NCI-H2196 treated with DMSO at 0.1 percent for 48 hours (cell line): ENCODE data around the gene PNRC2.

Experiments
- DNase-seq: peaks from one replicate; lab custom pipeline; 2025; ENCODE audit not compliant: unreplicated experiment; lab: John Stamatoyannopoulos, UW

The PNRC2 gene

GRCh38 chr1:23959461-23960290 lies at the start of gene PNRC2:
Gene PNRC2 (plus strand): TSS chr1:23959828. CDS start chr1:23961458, 1,630 bp downstream.
- peak; percentile 92 for DNase-seq

GRCh38 chr1:23910144-23910543 lies 49.5 kb upstream of the PNRC2 start:
- no peak for DNase-seq

GRCh38 chr1:23910553-23911246 lies 48.9 kb upstream of the PNRC2 start:
- no peak for DNase-seq

GRCh38 chr1:23911921-23912320 lies 47.7 kb upstream of the PNRC2 start:
- no peak for DNase-seq

GRCh38 chr1:23913212-23913880 lies 46.3 kb upstream of the PNRC2 start, which contains the start of gene CNR2:
Gene CNR2 (minus strand): TSS chr1:23913362. CDS start chr1:23875617, 37,745 bp downstream.
- DNase-seq, result no peak

GRCh38 chr1:23914921-23915320 lies 44.7 kb upstream of the PNRC2 start:
- no peak for DNase-seq

GRCh38 chr1:23915466-23915865 lies 44.2 kb upstream of the PNRC2 start:
- DNase-seq, result no peak

GRCh38 chr1:23916209-23917131 lies 43.2 kb upstream of the PNRC2 start:
- peak; percentile 14 for DNase-seq

GRCh38 chr1:23922321-23922943 lies 37.2 kb upstream of the PNRC2 start:
- no peak for DNase-seq

GRCh38 chr1:23923592-23924499 lies 35.8 kb upstream of the PNRC2 start:
- DNase-seq, result no peak

- no peak for DNase-seq
Observed at GRCh38 chr1:23924601-23925000, 35.0 kb upstream of the PNRC2 start.

- no peak for DNase-seq
Observed at GRCh38 chr1:23925279-23925678, 34.3 kb upstream of the PNRC2 start.

- DNase-seq, result no peak
Observed at GRCh38 chr1:23927097-23927496, 32.5 kb upstream of the PNRC2 start.

GRCh38 chr1:23928789-23929188 lies 30.8 kb upstream of the PNRC2 start:
- no peak for DNase-seq

- no peak for DNase-seq
Observed at GRCh38 chr1:23930270-23930669, 29.4 kb upstream of the PNRC2 start.

- no peak for DNase-seq
Observed at GRCh38 chr1:23930861-23931490, 28.7 kb upstream of the PNRC2 start.

GRCh38 chr1:23931491-23931880 lies 28.1 kb upstream of the PNRC2 start:
- DNase-seq, result no peak

GRCh38 chr1:23936481-23937176 lies 23.0 kb upstream of the PNRC2 start:
- no peak for DNase-seq
